HG02884 (cell line): ENCODE measurements around the gene CCDC88C.

ENCODE experiments used
- ATAC-seq: cut with Tn5 transposase; IDR thresholded peaks from one replicate; pipeline ENCODE4 v1.9.1; 2021; ENCODE audit warnings: mild to moderate bottlenecking, moderate library complexity; ENCODE audit not compliant: unreplicated experiment

Gene CCDC88C

DNA sequence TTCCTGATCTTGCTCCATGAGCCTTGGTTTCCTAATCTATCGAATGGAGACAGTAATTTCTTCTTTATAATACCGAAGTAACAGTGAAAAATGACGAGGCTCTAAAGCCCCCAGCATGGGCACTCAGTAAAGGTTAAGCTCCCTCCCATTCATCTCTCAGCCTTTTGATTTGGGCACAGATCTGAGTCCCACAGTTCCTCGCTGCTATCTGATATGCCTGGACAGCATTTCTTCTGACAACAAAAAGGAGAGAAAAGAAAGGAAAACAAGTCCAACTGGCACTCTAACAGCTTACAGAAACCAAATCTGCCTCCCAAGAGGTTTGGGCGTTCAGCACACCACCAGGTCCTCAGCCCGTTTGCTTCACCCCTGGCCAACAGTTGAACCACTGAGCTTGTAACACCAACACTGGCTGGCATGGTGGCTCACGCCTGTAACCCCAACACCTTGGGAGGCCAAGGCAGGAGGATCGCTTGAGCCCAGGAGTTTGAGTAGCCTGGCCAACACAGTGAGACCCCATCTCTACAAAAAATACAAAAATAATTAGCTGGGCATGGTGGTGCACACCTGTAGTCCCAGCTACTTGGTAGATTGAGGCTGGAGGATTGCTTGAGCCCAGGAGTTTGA is 19.5 kb downstream of the CCDC88C start:
- ATAC-seq = no peak

DNA sequence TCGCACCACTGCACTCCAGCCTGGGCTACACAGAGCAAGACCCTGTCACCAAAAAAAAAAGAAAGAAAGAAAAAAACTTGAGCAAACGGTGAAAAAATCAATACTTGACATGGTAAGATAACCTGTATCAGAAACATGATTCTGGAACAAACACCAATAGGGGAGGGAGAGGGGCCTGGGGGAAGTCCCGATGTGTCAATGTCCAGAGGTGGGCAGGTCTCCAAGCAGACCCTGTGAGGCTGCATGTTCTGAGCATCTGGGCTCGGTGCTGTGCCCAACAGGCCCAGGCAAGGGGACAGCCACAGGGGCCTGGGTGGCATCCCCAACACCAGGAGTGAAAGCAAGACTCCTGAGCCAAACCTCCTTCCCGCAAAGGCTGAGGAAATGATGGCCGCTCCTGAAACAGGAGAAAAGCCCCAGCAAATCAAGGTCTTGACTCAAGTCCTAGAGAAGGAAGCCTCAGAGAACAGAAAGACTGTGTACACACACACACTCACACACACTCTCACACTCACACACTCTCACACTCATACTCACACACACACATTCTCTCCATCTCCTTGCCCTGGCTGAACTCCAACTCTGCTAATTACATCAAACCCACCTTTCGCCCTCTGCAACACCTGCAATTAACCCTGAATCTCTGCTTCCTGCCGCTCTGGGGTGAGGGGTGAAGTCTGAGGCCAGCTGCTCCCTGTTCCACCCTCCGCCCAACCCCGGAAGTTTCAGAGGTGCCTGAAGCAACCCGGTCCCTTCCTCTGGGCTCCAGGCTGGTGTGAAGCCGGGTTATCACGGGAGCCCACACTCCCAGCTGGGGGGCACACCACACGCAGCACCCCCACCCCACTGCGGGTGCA is 20.4 kb downstream of the CCDC88C start:
- ATAC-seq = peak; percentile 58

DNA sequence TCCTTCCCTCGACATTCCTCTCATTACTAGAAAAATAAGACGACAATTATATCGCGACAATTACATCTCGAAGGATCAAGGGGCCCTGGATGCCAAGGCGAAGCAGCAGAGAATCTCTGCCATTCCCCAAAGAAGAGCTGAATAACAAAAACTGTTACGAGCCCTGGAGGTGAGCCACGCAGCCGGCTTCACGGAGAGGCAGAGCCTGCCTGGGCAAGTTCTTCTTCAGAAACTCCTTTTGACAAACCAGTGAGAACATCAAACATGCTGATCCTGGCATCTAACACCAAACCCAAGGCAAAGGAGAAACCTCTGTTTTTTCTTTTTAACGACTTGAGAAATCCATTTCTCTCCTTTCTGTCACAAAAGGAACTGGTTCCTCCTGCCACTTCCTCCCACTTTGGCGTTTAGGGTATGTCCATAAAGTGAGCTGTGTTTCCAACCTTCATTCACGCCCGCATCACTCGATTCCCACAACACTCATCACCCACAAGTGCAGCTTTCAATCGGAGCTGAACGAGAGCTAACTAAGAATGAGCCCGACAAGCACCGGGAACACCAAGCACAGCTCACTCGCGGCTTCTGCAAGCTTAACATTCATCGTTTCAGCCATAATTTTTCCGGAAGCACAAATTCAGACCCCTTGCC is 21.5 kb downstream of the CCDC88C start:
- ATAC-seq = no peak

DNA sequence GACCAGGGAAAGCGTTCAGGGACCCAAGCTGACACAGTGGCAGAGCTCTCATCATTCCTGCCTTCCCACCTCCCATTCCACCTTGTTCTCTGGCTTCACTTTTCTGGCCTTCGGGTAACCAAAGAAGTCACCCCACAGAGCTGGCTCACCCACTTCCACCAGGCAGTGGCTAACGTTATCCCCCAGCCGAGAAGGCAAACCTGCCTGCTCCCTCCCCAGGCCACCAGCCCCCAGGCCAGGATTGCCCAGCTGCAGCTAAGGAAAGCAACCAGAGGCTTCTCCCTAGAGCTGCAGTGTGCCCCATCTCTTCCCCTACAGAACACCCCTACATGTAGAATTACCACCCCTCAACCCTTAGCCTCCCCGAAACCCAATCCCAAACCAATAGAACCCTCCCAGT is 22.2 kb downstream of the CCDC88C start:
- no peak for ATAC-seq

DNA sequence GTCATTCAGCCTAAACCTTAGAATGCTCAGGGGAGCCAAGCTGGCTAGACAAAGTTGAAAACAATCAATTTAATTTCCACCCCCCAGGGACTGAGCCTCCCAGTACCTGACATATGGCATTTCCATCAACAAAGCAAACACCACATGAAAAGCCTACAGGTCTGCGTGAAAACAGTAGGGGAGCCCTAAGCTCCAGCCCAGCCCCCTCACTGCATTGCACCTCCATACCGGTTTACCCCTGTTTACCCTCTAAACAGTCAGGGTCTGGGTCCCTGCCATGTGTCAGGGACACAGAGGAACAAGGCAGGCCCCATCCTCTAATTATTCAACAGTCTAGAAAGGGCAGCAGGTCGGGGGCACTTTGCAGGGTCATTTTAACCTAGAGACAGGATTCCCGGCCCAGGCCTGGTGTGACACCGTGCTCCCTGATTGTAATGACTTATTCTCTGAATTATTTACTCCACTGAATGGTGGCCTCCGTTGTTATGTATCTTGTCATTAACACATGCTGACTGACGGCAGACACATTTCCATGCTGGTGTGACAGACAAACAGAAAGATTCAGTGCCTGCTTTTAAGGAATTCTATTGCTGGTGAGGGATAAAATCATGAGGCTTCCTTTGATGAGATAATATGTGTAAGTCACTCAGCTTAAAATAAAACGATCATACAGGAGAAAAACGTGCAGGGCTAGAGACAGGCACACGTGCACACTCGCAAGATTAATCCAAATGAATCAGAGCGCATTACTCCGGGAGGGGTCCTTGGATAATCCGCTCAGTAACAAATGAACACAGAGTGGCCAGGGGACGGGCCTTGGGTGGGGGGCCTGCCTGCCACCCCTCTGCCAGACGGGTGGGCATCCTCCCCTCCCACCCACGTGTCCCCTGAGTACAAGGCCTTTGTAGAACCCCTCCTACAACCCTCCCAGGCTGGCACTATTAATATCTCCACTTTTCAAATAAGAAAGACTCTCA is 23.2 kb downstream of the CCDC88C start:
- no peak for ATAC-seq

DNA sequence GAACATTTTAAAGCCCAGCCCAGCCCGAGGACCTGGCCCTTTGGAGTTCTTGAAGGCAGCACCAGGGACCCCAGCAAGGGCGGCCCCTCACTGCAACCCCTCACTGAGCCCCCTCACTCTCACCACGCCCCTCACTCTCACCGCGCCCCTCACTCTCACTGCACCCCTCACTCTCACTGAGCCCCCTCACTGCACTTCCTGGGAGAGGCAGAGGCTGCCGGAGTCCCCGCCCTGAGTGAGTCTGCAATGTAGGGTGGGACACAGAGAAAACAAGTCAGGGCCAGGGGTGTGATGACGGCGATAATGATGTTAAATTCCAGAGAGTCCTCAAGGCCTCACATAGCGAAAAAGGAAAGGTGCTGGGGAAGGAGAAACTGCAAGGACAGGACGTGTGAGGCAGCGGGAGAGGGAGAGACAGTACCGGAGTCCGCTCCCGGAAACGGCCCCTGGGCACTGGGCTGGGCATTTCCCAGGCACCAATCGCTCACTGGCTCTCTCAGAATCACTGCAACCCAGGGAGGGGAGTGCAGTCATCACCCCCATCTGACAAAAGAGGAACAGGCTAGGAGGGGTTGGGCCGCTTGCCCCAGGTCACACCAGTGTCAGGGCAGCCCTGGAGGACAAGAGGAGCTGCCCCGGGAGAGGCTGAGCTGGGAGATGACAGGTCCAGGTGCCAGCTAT is 24.9 kb downstream of the CCDC88C start:
- no peak for ATAC-seq

DNA sequence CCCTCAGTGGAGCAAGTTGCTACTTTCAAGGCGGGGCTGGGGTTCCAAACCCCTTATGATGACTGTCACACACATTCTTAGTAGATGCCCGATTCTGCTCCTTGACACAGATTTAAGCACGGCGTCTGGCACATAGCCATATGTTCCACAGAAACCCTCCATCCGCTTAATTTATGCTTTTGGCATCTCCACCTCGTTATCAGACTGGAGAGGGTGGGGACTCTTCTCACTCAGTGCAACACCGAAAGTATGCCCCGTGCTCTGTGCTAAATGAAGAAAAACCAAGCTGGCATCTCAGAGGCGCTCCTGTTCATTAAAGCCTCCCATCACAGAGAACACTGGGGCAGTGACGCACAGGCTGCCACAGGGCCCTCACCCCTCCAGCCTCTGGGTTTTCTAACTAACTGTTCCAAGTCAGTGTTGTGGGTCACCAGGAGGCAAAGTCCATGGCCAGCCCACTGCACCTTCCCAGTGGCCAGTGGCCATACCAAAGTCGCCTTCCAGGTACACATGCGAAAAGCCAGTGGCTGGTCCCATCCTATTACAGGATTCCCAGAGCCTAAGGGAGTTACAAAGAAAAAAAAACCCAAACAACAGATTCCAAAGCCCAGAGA is 27.3 kb downstream of the CCDC88C start:
- no peak for ATAC-seq

DNA sequence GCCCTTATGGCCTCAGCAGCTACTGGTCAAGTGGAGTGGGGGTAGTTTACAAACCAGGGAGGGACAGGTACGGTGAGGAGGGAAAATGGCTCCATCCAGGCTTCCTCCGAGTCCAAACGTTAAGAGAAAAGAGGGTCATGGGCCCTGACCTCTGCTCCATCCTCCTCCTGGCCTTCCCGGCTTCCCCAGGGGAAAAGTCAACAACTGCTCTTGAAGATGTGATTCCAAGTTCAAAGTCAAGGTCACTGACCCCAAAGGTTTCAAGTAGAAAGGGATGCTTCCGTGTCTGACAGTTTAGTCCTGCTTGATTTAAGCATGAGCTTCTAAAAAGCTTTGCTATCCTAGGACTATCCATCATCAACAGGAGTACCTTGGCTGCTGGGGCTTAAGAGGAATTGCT is 28.5 kb downstream of the CCDC88C start:
- ATAC-seq = no peak

DNA sequence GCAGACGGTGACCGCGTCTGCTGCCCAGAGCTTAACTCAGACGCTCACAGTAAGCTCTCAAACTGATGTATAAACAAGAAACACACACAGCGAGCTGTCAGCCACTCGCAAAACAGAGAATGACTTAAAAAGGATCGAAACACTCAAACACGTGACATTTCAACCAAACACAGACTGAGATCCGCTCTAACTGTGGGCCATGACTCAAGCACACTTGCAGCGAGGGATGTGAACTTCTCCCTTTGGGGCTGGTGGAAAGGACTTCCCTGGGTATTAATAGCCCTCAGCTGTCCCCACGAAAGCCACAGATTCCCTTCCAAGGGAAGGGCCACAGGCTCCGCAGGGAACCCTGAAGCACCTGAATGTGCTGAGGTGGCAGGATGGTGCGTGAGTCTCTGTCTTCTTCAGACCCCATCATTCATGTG is 29.1 kb downstream of the CCDC88C start:
- ATAC-seq = peak; percentile 83

DNA sequence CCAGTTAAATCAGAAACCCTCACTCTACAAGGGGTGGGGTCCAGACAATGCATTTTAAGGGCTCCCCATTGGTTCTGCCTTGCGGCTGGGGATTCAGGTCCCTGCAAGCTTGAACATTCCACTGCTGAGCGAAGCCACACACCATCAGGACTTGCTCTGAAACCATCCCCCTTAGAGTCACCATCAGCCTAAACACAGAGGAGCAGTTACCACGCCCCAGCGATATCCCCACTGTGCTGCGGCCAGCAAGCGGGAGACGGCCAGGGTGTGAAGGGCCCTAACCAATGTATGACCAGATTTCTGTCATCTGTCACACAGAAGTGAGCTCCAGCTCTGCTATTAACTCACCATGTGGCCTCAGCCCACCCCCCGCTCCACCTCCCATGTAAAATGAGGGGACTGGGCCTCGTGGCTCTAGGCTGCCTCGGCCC is 29.7 kb downstream of the CCDC88C start:
- ATAC-seq = no peak

DNA sequence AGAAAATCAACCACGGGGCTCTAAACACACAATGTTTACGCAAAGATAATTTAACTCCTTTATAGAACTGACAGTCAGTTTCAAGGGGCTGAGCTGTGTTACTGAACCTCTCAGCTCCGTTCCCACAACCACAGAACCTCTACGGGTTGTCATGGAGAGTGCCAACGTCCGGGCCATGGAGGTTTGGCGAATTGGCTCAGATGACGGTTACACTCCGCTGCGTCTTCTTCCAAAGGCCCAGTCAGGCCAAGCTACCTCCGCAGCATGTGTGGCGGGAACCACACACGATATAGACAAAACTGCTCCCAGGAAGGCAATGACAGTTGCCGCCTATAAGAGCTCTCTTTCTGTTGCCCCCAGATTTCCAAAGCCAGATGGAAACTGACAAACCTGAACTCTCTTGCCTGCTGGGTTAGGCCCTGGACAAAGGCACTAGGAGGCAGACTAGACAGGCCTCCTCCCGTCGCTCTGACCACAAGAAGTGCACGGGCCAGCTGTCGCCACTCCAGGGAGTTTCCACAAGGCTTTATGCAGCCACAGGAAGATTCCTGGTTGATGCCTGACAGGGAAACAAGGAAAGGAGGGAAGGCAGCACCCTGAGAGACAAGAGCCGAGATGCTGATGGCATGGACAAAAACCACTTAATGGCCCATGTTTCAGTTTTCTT is 30.3 kb downstream of the CCDC88C start:
- no peak for ATAC-seq

DNA sequence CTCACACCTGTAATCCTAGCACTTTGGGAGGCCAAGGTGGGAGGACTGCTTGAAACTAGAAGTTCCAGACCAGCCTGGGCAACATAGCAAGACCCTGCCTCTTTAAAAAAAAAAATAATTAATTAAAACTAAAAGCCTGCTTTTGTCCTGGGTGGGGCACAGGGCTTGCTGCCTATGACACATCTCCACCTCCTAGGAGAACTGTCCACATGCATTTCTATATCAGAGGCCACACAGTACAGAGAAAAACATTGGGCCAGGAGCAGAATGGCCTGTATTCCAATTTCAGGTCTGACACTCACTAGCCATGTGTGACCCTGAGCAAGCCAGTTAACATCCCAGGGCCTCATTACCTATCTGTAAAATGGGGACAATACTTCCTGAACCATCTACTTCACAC is 31.9 kb downstream of the CCDC88C start:
- ATAC-seq = no peak

DNA sequence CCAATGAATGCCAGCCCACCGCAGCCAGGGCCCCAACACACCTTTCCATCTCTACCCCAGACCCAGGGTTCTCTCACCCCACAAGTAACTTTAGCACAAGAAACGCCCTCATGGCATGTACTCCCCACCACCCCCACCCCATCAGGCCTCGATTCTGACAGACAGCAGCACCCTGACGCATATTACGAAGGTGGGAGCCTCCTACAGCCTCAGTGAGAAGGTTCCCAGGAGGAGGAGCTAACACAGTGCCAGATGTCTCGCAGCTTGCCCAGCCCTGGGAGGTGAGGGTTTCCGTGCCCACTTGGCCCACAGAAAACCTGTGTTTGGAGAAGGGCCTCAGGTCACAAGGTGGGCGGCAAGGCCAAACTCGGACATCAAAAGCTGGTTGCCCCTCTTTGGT is 32.4 kb downstream of the CCDC88C start:
- no peak for ATAC-seq

DNA sequence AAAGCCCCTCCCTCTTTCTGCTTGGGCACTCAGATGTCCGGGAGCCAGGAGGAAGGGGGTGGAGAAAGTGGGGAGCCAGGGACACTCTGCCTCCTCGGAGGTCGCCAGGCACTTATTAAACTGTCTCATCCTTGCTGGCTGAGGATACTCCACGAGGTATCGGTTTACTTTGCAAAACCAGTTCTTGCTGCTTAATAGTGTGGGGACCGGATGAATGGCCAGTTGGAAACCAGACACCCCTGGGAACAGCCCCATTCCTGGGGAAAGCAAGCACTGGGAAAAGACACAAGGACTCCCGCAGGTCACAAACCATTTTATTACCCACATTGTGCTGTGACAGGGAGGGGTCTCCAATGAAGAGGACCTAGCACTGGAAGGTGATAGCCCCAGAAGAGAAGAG is 34.2 kb downstream of the CCDC88C start:
- no peak for ATAC-seq

DNA sequence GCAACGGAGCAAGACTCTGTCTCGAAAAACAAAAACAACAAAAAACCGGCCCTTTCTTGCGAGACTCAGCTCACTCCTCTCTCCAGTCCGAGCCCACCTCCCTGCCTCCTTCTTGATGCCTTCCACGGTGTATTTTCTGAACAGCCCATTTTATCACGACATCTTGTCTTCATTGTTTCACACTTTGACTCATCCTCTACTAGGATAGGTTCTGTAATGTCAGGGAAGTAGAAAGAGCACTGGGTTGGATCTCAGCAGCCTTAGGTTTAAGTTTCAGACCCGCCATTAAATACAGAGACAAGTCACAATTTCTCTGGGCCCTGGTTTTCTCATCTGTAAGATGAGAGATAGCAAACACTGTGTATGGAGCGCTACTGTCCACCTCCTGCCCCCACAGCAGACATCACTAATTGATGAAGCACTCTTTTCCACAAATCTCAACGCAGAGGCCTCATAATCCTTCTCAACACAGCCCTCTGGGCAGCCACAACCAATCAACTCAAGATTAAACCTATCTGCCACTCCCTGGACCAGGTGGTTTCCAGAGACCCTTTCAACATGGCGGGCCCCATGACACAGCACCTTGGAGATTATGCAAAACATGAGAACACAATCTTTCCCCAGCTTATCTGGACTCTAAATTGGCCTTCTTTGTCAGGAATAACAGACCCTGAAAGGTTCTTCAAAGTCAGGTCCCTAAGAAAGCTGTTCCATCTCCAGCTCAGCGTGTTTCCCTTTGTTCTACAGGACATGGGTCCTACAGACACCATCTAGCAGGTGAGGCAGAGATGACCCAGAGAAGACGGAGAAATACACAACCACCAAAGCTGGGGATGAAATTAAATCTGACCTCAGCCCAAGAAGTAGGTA is 35.6 kb downstream of the CCDC88C start:
- ATAC-seq = no peak

DNA sequence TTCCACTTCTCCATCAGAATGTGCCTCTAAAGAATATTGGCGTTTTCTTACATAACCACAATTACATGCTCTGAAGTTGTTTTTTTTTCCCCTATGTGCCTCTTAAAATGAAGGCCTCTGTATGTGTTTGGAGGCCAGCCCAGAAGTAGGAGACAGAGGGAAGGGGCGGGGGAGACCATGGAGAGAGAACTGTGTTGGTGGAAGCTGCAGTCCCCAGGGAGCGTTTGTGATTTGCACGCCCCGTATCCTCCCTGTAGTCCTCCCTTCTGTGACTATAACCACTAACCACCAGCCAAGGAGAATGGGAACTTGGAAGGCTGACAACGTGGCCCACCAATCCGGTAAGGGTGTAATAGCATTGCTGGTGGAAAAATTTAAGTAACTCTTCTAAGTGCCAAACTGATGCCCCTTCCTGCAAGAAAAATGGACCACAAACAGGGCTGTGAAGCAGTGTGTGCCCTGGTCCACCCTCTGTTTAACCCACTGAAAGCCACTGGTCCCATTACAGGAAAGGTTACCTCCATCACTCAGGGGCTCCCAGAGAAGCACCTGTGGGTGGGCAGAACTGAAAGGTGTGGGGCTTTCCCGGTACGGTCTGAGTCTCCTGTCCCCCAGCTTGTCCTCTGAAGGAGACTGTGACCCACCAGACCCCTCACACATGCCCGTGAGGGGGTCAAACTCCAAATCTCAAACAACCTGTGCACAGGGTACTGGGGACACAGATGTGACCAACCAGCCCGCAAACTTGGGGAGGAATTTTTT is 36.8 kb downstream of the CCDC88C start:
- no peak for ATAC-seq

DNA sequence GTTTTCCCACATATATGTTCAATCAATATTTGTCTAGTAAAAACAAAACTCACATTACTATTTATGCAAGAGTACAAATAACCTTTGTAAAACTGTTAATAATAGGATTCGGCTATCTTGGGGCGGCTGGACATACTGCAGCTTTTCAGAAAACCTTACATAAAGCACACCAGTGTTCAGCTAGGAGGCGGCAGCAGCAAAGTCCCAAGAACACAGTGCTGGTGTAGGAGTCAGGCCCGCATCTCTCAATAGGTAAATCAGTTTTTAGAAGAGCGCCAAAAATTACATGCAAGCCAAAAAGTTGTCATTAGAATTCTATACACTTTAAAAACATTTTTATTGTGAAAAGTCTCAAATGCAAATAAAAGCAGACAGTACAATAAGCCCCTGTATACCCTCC is 37.5 kb downstream of the CCDC88C start:
- ATAC-seq = no peak

DNA sequence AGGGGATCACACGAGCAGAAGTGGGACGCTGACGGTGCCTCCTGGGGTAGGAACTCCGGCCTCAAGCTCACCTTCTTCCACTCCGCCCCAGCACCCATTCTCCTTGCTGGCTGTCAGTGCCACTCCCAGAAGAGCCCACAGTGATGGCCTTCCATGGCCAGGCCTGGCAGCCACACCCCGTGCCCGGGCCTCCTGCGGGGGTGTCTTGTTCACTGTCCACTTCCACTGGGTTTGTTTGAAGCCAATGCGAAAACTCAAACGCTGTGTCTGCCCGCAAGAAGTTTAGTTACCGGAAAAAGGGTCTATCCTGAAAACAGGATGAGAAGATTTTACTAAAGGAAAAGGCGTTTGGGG is 38.1 kb downstream of the CCDC88C start:
- ATAC-seq = no peak
